HG02571 (cell line): ENCODE data around the gene TMPRSS13.
"Not testable (repeated sequence)": the region's sequence is repeated elsewhere in the genome, so short reads cannot be mapped to it uniquely, and the experiment has no call there.

Experiments
- ATAC-seq: cut with Tn5 transposase; IDR thresholded peaks from one replicate; pipeline ENCODE4 v1.9.1; 2021; ENCODE audit warnings: mild to moderate bottlenecking, moderate library complexity; ENCODE audit not compliant: unreplicated experiment

TMPRSS13 gene

GRCh38 chr11:117875382-117876058 lies 53.7 kb downstream of the TMPRSS13 start:
- no peak for ATAC-seq

GRCh38 chr11:117874910-117875381 lies 54.3 kb downstream of the TMPRSS13 start:
- no peak for ATAC-seq

- no peak for ATAC-seq
These were observed 54.8 kb downstream of the TMPRSS13 start for GRCh38 chr11:117874253-117874909.

GRCh38 chr11:117873828-117874125 lies 55.4 kb downstream of the TMPRSS13 start:
- no peak for ATAC-seq

GRCh38 chr11:117872975-117873827 lies 56.0 kb downstream of the TMPRSS13 start:
- no peak for ATAC-seq

GRCh38 chr11:117872420-117872961 lies 56.7 kb downstream of the TMPRSS13 start:
- no peak for ATAC-seq

- ATAC-seq = no peak
These were observed 57.4 kb downstream of the TMPRSS13 start for GRCh38 chr11:117871784-117872183.

- no peak for ATAC-seq
These were observed 58.0 kb downstream of the TMPRSS13 start for GRCh38 chr11:117871160-117871559.

- no peak for ATAC-seq
These were observed 58.9 kb downstream of the TMPRSS13 start for GRCh38 chr11:117870103-117870952.

- no peak for ATAC-seq
These were observed 59.6 kb downstream of the TMPRSS13 start for GRCh38 chr11:117869604-117870003.

- ATAC-seq = no peak
These were observed 60.2 kb downstream of the TMPRSS13 start for GRCh38 chr11:117868815-117869561.

- ATAC-seq = no peak
These were observed 61.1 kb downstream of the TMPRSS13 start for GRCh38 chr11:117868088-117868487.

GRCh38 chr11:117866526-117866925 lies 62.7 kb downstream of the TMPRSS13 start:
- no peak for ATAC-seq

GRCh38 chr11:117865546-117865945 lies 63.7 kb downstream of the TMPRSS13 start:
- not testable (repeated sequence) for ATAC-seq

- ATAC-seq = no peak
These were observed 65.8 kb downstream of the TMPRSS13 start for GRCh38 chr11:117863383-117863782.

- no peak for ATAC-seq
These were observed 66.4 kb downstream of the TMPRSS13 start for GRCh38 chr11:117862753-117863152.

GRCh38 chr11:117862019-117862725 lies 67.0 kb downstream of the TMPRSS13 start:
- no peak for ATAC-seq

GRCh38 chr11:117861151-117862018 lies 67.8 kb downstream of the TMPRSS13 start:
- no peak for ATAC-seq
